ENCODE data around the gene ING2.

The ING2 gene

GRCh38 chr4:183533698-183534097 is 28.8 kb downstream of the ING2 start:
- H2AFZ ChIP-seq (ENCODE audit: low read depth, low read length) = no peak overlapping the region
- H4K20me1 ChIP-seq (ENCODE audit: insufficient read depth, low read length) = no peaks in the 10 kb centered on the region
- H3K4me3 ChIP-seq (ENCODE audit: low read length) = no peak overlapping the region
- no peaks in the 10 kb centered on the region for H3K9me3 ChIP-seq (ENCODE audit: insufficient read depth, low read length)
- H3K36me3 ChIP-seq (replicated peaks; ENCODE audit: low read depth, low read length) = no peaks in the 10 kb centered on the region
- no peaks in the 10 kb centered on the region for H3K27me3 ChIP-seq (ENCODE audit: low read depth, low read length)
- H3K79me2 ChIP-seq (ENCODE audit: low read length) = no peaks in the 10 kb centered on the region
- no peak overlapping the region for H3K4me2 ChIP-seq (ENCODE audit: low read length)
- no peak overlapping the region for H3K9ac ChIP-seq (ENCODE audit: low read length)
- no peaks in the 10 kb centered on the region for H3K4me1 ChIP-seq (ENCODE audit: low read length)
- TF ChIP-seq EZH2phosphoT487 (IDR thresholded peaks at IDR 0.05; ENCODE audit: low read depth) (no peak), CTCF (IDR thresholded peaks at IDR 0.05; ENCODE audit: low read depth, low read length) (no peak)
- H3K27ac ChIP-seq (ENCODE audit: low read length) = no peak overlapping the region

GRCh38 chr4:183540410-183541009 is 35.7 kb downstream of the ING2 start:
- Histone ChIP-seq H2AFZ (ENCODE audit: low read depth, low read length) (no peak overlapping the region), H3K4me2 (ENCODE audit: low read length) (no peak overlapping the region), H3K4me1 (ENCODE audit: low read length) (peaks cover 6% of the 10 kb centered on the region; the same call in 1 of the 2 replicates), H3K9ac (ENCODE audit: low read length) (no peak overlapping the region), H3K27me3 (ENCODE audit: low read depth, low read length) (no peaks in the 10 kb centered on the region), H3K9me3 (ENCODE audit: insufficient read depth, low read length) (peaks cover 12% of the 10 kb centered on the region), H4K20me1 (ENCODE audit: insufficient read depth, low read length) (no peaks in the 10 kb centered on the region), H3K4me3 (ENCODE audit: low read length) (no peak overlapping the region), H3K79me2 (ENCODE audit: low read length) (no peaks in the 10 kb centered on the region), H3K27ac (ENCODE audit: low read length) (no peak overlapping the region), H3K36me3 (replicated peaks; ENCODE audit: low read depth, low read length) (peaks cover 4% of the 10 kb centered on the region)
- TF ChIP-seq CTCF (IDR thresholded peaks at IDR 0.05; ENCODE audit: low read depth, low read length) (no peak), EZH2phosphoT487 (IDR thresholded peaks at IDR 0.05; ENCODE audit: low read depth) (no peak)

- Histone ChIP-seq H3K9me3 (ENCODE audit: insufficient read depth, low read length) (peaks cover 12% of the 10 kb centered on the region), H2AFZ (ENCODE audit: low read depth, low read length) (no peak overlapping the region), H3K27ac (ENCODE audit: low read length) (no peak overlapping the region), H4K20me1 (ENCODE audit: insufficient read depth, low read length) (no peaks in the 10 kb centered on the region), H3K36me3 (replicated peaks; ENCODE audit: low read depth, low read length) (peaks cover 4% of the 10 kb centered on the region), H3K4me3 (ENCODE audit: low read length) (no peak overlapping the region), H3K4me2 (ENCODE audit: low read length) (no peak overlapping the region), H3K27me3 (ENCODE audit: low read depth, low read length) (no peaks in the 10 kb centered on the region), H3K79me2 (ENCODE audit: low read length) (no peaks in the 10 kb centered on the region), H3K9ac (ENCODE audit: low read length) (no peak overlapping the region), H3K4me1 (ENCODE audit: low read length) (peaks cover 6% of the 10 kb centered on the region; the same call in 1 of the 2 replicates)
- TF ChIP-seq EZH2phosphoT487 (IDR thresholded peaks at IDR 0.05; ENCODE audit: low read depth) (no peak), CTCF (IDR thresholded peaks at IDR 0.05; ENCODE audit: low read depth, low read length) (no peak)
Measured at GRCh38 chr4:183541010-183541751, 36.3 kb downstream of the ING2 start.

GRCh38 chr4:183541752-183542040 is 36.8 kb downstream of the ING2 start:
- no peak overlapping the region for H3K9ac ChIP-seq (ENCODE audit: low read length)
- H3K9me3 ChIP-seq (ENCODE audit: insufficient read depth, low read length) = peaks cover 12% of the 10 kb centered on the region
- H3K36me3 ChIP-seq (replicated peaks; ENCODE audit: low read depth, low read length) = peaks cover 4% of the 10 kb centered on the region
- no peak overlapping the region for H3K4me2 ChIP-seq (ENCODE audit: low read length)
- no peak overlapping the region for H3K27ac ChIP-seq (ENCODE audit: low read length)
- H3K4me3 ChIP-seq (ENCODE audit: low read length) = no peak overlapping the region
- no peaks in the 10 kb centered on the region for H3K79me2 ChIP-seq (ENCODE audit: low read length)
- H3K4me1 ChIP-seq (ENCODE audit: low read length) = peaks cover 6% of the 10 kb centered on the region; the same call in 1 of the 2 replicates
- H2AFZ ChIP-seq (ENCODE audit: low read depth, low read length) = no peak overlapping the region
- TF ChIP-seq CTCF (IDR thresholded peaks at IDR 0.05; ENCODE audit: low read depth, low read length) = no peak
- TF ChIP-seq EZH2phosphoT487 (IDR thresholded peaks at IDR 0.05; ENCODE audit: low read depth) = no peak
- no peaks in the 10 kb centered on the region for H3K27me3 ChIP-seq (ENCODE audit: low read depth, low read length)
- no peaks in the 10 kb centered on the region for H4K20me1 ChIP-seq (ENCODE audit: insufficient read depth, low read length)

Data from OCI-LY3 (cell line).